WTC11 (cell line): ENCODE results near the gene SLC22A13. TPM values are rescaled to one million over a fixed set of nuclear protein-coding genes. Genes with fewer than 3 reads are reported as not detected.

Experiments used
- ATAC-seq: fragments of 200-7000 bp; cut with Tn5 transposase; 2 replicates; pipeline ENCODE4 v1.10.0; 2021; ENCODE audit warnings: mild to moderate bottlenecking, moderate library complexity
- CTCF ChIA-PET: fragments of 300-600 bp; sonication (Branson Sonifier 250); formaldehyde crosslinking; loops from one replicate; lab custom pipeline; 2021; ENCODE audit warnings: antibody characterized with exemption; lab: Charles Lee
- POLR2A ChIA-PET: fragments of 350-600 bp; sonication (Branson Sonifier 250); formaldehyde crosslinking; loops from one replicate; lab custom pipeline; 2021; ENCODE audit warnings: antibody characterized with exemption; lab: Charles Lee
- DNase-seq: peaks from one replicate; pipeline ENCODE4 v3.0.0; 2021; ENCODE audit warnings: low spot score
- H3K27ac Mint-ChIP-seq: 2 replicates; pipeline ENCODE4 v1.8.0; 2021; ENCODE audit warnings: mixed read lengths
- H3K27me3 Mint-ChIP-seq: 2 replicates; pipeline ENCODE4 v1.8.0; 2021; ENCODE audit warnings: low read depth, mild to moderate bottlenecking, moderate library complexity, mixed read lengths
- H3K36me3 Mint-ChIP-seq: 2 replicates; pipeline ENCODE4 v1.8.0; 2021; ENCODE audit warnings: mixed read lengths
- H3K4me1 Mint-ChIP-seq: 2 replicates; pipeline ENCODE4 v1.8.0; 2022; ENCODE audit warnings: mixed read lengths
- H3K4me3 Mint-ChIP-seq: 2 replicates; pipeline ENCODE4 v1.8.0; 2021; ENCODE audit warnings: mild to moderate bottlenecking, moderate library complexity, mixed read lengths
- H3K9me3 Mint-ChIP-seq: 2 replicates; pipeline ENCODE4 v1.8.0; 2021; ENCODE audit warnings: mixed read lengths
- ETV6 ChIP-seq: sonication (generic); formaldehyde crosslinking; IDR thresholded peaks from 2 replicates; pipeline ENCODE4 v1.8.1; 2022; ENCODE audit warnings: mild to moderate bottlenecking, missing genetic modification reagents
- FOXJ3 ChIP-seq: sonication (generic); formaldehyde crosslinking; IDR thresholded peaks from 2 replicates; pipeline ENCODE4 v1.9.0; 2021; ENCODE audit warnings: missing genetic modification reagents, mild to moderate bottlenecking, borderline replicate concordance
- FOXP1 ChIP-seq: sonication (generic); formaldehyde crosslinking; IDR thresholded peaks from 2 replicates; pipeline ENCODE4 v1.8.0; 2022; ENCODE audit warnings: missing genetic modification reagents, mild to moderate bottlenecking, moderate library complexity, borderline replicate concordance
- GRHL2 ChIP-seq: fragments of 250-450 bp; sonication (Bioruptor Pico); IDR thresholded peaks from 2 replicates; pipeline ENCODE4 v1.8.0; 2022; ENCODE audit warnings: mild to moderate bottlenecking, moderate library complexity; ENCODE audit not compliant: insufficient replicate concordance, severe bottlenecking
- HMGA2 ChIP-seq: fragments of 250-450 bp; sonication (Bioruptor Pico); IDR thresholded peaks from 2 replicates; pipeline ENCODE4 v1.4.0; 2021; ENCODE audit warnings: mild to moderate bottlenecking, moderate library complexity
- IRF2 ChIP-seq: sonication (generic); formaldehyde crosslinking; IDR thresholded peaks from 2 replicates; pipeline ENCODE4 v1.8.0; 2022; ENCODE audit warnings: low read depth, missing genetic modification reagents, borderline replicate concordance
- JUN ChIP-seq: sonication (generic); formaldehyde crosslinking; IDR thresholded peaks from 2 replicates; pipeline ENCODE4 v1.8.0; 2023; ENCODE audit warnings: mild to moderate bottlenecking, missing genetic modification reagents
- KAT7 ChIP-seq: sonication (generic); formaldehyde crosslinking; IDR thresholded peaks from 2 replicates; pipeline ENCODE4 v1.8.1; 2023; ENCODE audit warnings: missing genetic modification reagents, mild to moderate bottlenecking, borderline replicate concordance
- MAX ChIP-seq: sonication (generic); formaldehyde crosslinking; IDR thresholded peaks from 2 replicates; pipeline ENCODE4 v1.8.0; 2022; ENCODE audit warnings: mild to moderate bottlenecking, missing genetic modification reagents
- MYBL2 ChIP-seq: sonication (generic); formaldehyde crosslinking; IDR thresholded peaks from 2 replicates; pipeline ENCODE4 v1.8.1; 2023; ENCODE audit warnings: mild to moderate bottlenecking, moderate library complexity, missing genetic modification reagents
- NFATC4 ChIP-seq: fragments of 250-450 bp; sonication (Bioruptor Pico); IDR thresholded peaks from 2 replicates; pipeline ENCODE4 v1.9.0; 2021; ENCODE audit warnings: mild to moderate bottlenecking
- NR1H2 ChIP-seq: sonication (generic); formaldehyde crosslinking; IDR thresholded peaks from 2 replicates; pipeline ENCODE4 v1.9.0; 2021; ENCODE audit warnings: mild to moderate bottlenecking, moderate library complexity, missing genetic modification reagents
- TP53 ChIP-seq: sonication (generic); formaldehyde crosslinking; IDR thresholded peaks from 2 replicates; pipeline ENCODE4 v1.8.1; 2023; ENCODE audit warnings: mild to moderate bottlenecking, missing genetic modification reagents
- ZBTB21 ChIP-seq: sonication (generic); formaldehyde crosslinking; IDR thresholded peaks from 2 replicates; pipeline ENCODE4 v1.8.1; 2023; ENCODE audit warnings: mild to moderate bottlenecking, missing genetic modification reagents, borderline replicate concordance
- ZMAT4 ChIP-seq: fragments of 250-450 bp; sonication (Bioruptor Pico); IDR thresholded peaks from 2 replicates; pipeline ENCODE4 v1.9.0; 2021; ENCODE audit warnings: mild to moderate bottlenecking
- ZNF121 ChIP-seq: sonication (generic); formaldehyde crosslinking; IDR thresholded peaks from 2 replicates; pipeline ENCODE4 v1.8.0; 2023; ENCODE audit warnings: missing genetic modification reagents
- ZNF219 ChIP-seq: sonication (generic); formaldehyde crosslinking; IDR thresholded peaks from 2 replicates; pipeline ENCODE4 v1.8.0; 2023; ENCODE audit warnings: missing genetic modification reagents, mild to moderate bottlenecking, borderline replicate concordance
- ZNF232 ChIP-seq: sonication (generic); formaldehyde crosslinking; IDR thresholded peaks from 2 replicates; pipeline ENCODE4 v1.8.0; 2022; ENCODE audit warnings: mild to moderate bottlenecking, missing genetic modification reagents
- ZNF263 ChIP-seq: sonication (generic); formaldehyde crosslinking; IDR thresholded peaks from 2 replicates; pipeline ENCODE4 v1.8.1; 2022; ENCODE audit warnings: low read depth, mild to moderate bottlenecking, moderate library complexity, missing genetic modification reagents
- ZNF317 ChIP-seq: sonication (generic); formaldehyde crosslinking; IDR thresholded peaks from 2 replicates; pipeline ENCODE4 v1.8.1; 2023; ENCODE audit warnings: low read depth, mild to moderate bottlenecking, moderate library complexity, missing genetic modification reagents, borderline replicate concordance
- ZNF423 ChIP-seq: fragments of 250-450 bp; sonication (Bioruptor Pico); IDR thresholded peaks from 2 replicates; pipeline ENCODE4 v2.1.2; 2022; ENCODE audit warnings: mild to moderate bottlenecking, moderate library complexity
- ZNF425 ChIP-seq: fragments of 250-450 bp; sonication (Bioruptor Pico); conservative IDR thresholded peaks from 2 replicates; pipeline ENCODE4 v1.9.0; 2021; ENCODE audit warnings: mild to moderate bottlenecking
- total RNA-seq: library from RNA; stranded (reverse); gene quantifications from 3 replicates; pipeline ENCODE4 v1.2.3, GENCODE V29; 2021
- TF ChIP-seq, protein P1 (sequence below): sonication (generic); formaldehyde crosslinking; IDR thresholded peaks from 2 replicates; pipeline ENCODE4 v1.8.0; 2022; ENCODE audit warnings: mild to moderate bottlenecking, missing genetic modification reagents
- TF ChIP-seq, protein P2 (sequence below): sonication (generic); formaldehyde crosslinking; IDR thresholded peaks from 2 replicates; pipeline ENCODE4 v1.8.0; 2022; ENCODE audit warnings: mild to moderate bottlenecking, missing genetic modification reagents
- TF ChIP-seq, protein P3 (sequence below): sonication (generic); formaldehyde crosslinking; IDR thresholded peaks from 2 replicates; pipeline ENCODE4 v1.8.1; 2022; ENCODE audit warnings: low read depth, missing genetic modification reagents, borderline replicate concordance

The SLC22A13 gene
- total RNA-seq, 1 experiment from 2014 or later, result 0.42 TPM

- ATAC-seq (no peak), DNase-seq (no peak)
- TF ChIP-seq ZMAT4 (no peak), TP53 (CRISPR knock-in tag) (no peak), ZNF423 (CRISPR knock-in tag) (no peak), GRHL2 (CRISPR knock-in tag) (no peak), ETV6 (no peak), KAT7 (no peak), NFATC4 (CRISPR knock-in tag) (no peak), ZNF425 (no peak), FOXJ3 (CRISPR knock-in tag) (no peak), ZNF232 (no peak), ZBTB21 (CRISPR knock-in tag) (no peak)
- TF ChIP-seq, protein P1, sequence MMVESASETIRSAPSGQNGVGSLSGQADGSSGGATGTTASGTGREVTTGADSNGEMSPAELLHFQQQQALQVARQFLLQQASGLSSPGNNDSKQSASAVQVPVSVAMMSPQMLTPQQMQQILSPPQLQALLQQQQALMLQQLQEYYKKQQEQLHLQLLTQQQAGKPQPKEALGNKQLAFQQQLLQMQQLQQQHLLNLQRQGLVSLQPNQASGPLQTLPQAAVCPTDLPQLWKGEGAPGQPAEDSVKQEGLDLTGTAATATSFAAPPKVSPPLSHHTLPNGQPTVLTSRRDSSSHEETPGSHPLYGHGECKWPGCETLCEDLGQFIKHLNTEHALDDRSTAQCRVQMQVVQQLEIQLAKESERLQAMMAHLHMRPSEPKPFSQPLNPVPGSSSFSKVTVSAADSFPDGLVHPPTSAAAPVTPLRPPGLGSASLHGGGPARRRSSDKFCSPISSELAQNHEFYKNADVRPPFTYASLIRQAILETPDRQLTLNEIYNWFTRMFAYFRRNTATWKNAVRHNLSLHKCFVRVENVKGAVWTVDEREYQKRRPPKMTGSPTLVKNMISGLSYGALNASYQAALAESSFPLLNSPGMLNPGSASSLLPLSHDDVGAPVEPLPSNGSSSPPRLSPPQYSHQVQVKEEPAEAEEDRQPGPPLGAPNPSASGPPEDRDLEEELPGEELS (CRISPR knock-in tag), result no peak
- TF ChIP-seq, protein P2, sequence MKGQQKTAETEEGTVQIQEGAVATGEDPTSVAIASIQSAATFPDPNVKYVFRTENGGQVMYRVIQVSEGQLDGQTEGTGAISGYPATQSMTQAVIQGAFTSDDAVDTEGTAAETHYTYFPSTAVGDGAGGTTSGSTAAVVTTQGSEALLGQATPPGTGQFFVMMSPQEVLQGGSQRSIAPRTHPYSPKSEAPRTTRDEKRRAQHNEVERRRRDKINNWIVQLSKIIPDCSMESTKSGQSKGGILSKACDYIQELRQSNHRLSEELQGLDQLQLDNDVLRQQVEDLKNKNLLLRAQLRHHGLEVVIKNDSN, result no peak
- Mint-ChIP-seq H3K36me3 (no peaks in the 10 kb centered on the region), H3K9me3 (peaks cover 2% of the 10 kb centered on the region), H3K27me3 (no peaks in the 10 kb centered on the region; the same call in 1 of the 2 replicates), H3K4me1 (peaks cover 6% of the 10 kb centered on the region; the same call in 1 of the 2 replicates), H3K4me3 (no peak overlapping the region), H3K27ac (peak overlapping the region; percentile 72; the same call in 1 of the 2 replicates)
- ChIA-PET POLR2A (no interaction called here), CTCF (no interaction called here)
Observed at GRCh38 chr3:38315488-38316230, 50.0 kb downstream of the SLC22A13 start.

GRCh38 chr3:38316356-38317191 lies 51.0 kb downstream of the SLC22A13 start:
- H3K27me3 Mint-ChIP-seq, result no peaks in the 10 kb centered on the region; the same call in 1 of the 2 replicates
- H3K4me3 Mint-ChIP-seq, result no peak overlapping the region
- no peak for DNase-seq
- peaks cover 8% of the 10 kb centered on the region for H3K9me3 Mint-ChIP-seq
- no peaks in the 10 kb centered on the region for H3K36me3 Mint-ChIP-seq
- H3K4me1 Mint-ChIP-seq, result peaks cover 6% of the 10 kb centered on the region; the same call in 1 of the 2 replicates
- ChIA-PET CTCF (no interaction called here), POLR2A (no interaction called here)
- H3K27ac Mint-ChIP-seq, result no peak overlapping the region
- no peak for ATAC-seq
- TF ChIP-seq ZNF219 (CRISPR knock-in tag), result no peak
- no peak for TF ChIP-seq MAX (CRISPR knock-in tag)
- no peak for TF ChIP-seq HMGA2 (CRISPR knock-in tag)
- no peak for TF ChIP-seq NR1H2
- no peak for TF ChIP-seq FOXP1
- TF ChIP-seq ZNF121 (CRISPR knock-in tag), result no peak
- TF ChIP-seq, protein P2, result no peak
- no peak for TF ChIP-seq ZNF263 (CRISPR knock-in tag)
- TF ChIP-seq MYBL2 (CRISPR knock-in tag), result no peak
- no peak for TF ChIP-seq ZNF317
- TF ChIP-seq JUN (CRISPR knock-in tag), result no peak
- TF ChIP-seq IRF2 (CRISPR knock-in tag), result no peak
- TF ChIP-seq, protein P3, sequence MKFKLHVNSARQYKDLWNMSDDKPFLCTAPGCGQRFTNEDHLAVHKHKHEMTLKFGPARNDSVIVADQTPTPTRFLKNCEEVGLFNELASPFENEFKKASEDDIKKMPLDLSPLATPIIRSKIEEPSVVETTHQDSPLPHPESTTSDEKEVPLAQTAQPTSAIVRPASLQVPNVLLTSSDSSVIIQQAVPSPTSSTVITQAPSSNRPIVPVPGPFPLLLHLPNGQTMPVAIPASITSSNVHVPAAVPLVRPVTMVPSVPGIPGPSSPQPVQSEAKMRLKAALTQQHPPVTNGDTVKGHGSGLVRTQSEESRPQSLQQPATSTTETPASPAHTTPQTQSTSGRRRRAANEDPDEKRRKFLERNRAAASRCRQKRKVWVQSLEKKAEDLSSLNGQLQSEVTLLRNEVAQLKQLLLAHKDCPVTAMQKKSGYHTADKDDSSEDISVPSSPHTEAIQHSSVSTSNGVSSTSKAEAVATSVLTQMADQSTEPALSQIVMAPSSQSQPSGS (CRISPR knock-in tag), result no peak
- TF ChIP-seq ETV6, result no peak
